ENCODE data around the gene MIPEP.

DNA sequence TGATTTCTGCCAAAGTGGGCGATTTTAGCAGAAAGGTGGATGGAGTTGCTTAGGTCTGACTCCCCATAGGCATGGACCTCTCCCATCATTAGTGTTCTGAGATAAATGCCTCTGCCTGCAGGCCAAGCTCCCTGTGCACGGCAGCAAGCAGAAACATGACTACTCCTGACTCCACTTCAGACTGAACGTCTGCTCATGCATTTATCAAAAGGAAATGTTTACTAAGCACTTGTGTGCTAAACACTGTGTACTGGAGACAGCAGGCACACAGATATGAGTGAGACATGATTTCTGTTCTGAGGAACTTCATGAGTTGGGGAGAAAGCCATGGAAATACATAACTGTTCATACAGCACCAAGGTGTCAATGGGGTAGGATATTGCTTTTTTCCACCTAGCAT lies 149.6 kb downstream of the MIPEP start:
- TF ChIP-seq EZH2phosphoT487 (IDR thresholded peaks at IDR 0.05; ENCODE audit: insufficient read depth, low read depth) (no peak), EZH2 (IDR thresholded peaks at IDR 0.05; ENCODE audit: insufficient read depth, poor library complexity, severe bottlenecking) (no peak)

Measured in GM23248 (cell line).